Kidney epithelial cell (primary cell): ENCODE data around the gene TSPAN11. TPM values are rescaled to one million over a fixed set of nuclear protein-coding genes. Genes with fewer than 3 reads are reported as not detected.
"Not testable (repeated sequence)": the region's sequence is repeated elsewhere in the genome, so short reads cannot be mapped to it uniquely, and the experiment has no call there.

Source experiments
- DNase-seq: peaks from one replicate; pipeline ENCODE4 v3.0.0-alpha.2; 2010; ENCODE audit warnings: low read depth
- H3K27me3 ChIP-seq: 2 replicates; pipeline ENCODE4 v1.6.0; 2011; ENCODE audit warnings: low read length; ENCODE audit not compliant: control insufficient read depth, insufficient read depth
- H3K36me3 ChIP-seq: 2 replicates; pipeline ENCODE4 v1.5.1; 2011; ENCODE audit warnings: low read length; ENCODE audit not compliant: control insufficient read depth, insufficient read depth
- H3K4me3 ChIP-seq: 2 replicates; pipeline ENCODE4 v1.5.1; 2011; ENCODE audit warnings: low read depth, mild to moderate bottlenecking, control low read depth, low read length
- CTCF ChIP-seq: IDR thresholded peaks from 2 replicates; pipeline ENCODE4 v1.5.1; 2011; ENCODE audit warnings: mild to moderate bottlenecking, moderate library complexity, low read length, control low read depth, inconsistent platforms; ENCODE audit not compliant: insufficient read depth, poor library complexity, severe bottlenecking
- total RNA-seq: library from RNA; depleted of rRNA; stranded (reverse); fragments of >200 nt; gene quantifications from 2 replicates; pipeline ENCODE4 v1.2.3, GENCODE V29; 2015

TSPAN11 gene
- total RNA-seq, 1 donor from 2014 or later, result 5.2 TPM

GRCh38 chr12:30882706-30883105, 43.8 kb upstream of the TSPAN11 start:
- Histone ChIP-seq H3K27me3 (no peaks in the 10 kb centered on the region), H3K4me3 (no peak overlapping the region), H3K36me3 (no peaks in the 10 kb centered on the region)
- TF ChIP-seq CTCF, result no peak
- no peak for DNase-seq

- Histone ChIP-seq H3K27me3 (no peaks in the 10 kb centered on the region), H3K36me3 (no peaks in the 10 kb centered on the region), H3K4me3 (no peak overlapping the region)
- no peak for DNase-seq
- TF ChIP-seq CTCF, result no peak
These were observed 41.7 kb upstream of the TSPAN11 start for GRCh38 chr12:30884799-30885198.

- DNase-seq, result no peak
- Histone ChIP-seq H3K4me3 (no peak overlapping the region), H3K27me3 (no peaks in the 10 kb centered on the region), H3K36me3 (no peaks in the 10 kb centered on the region)
- no peak for TF ChIP-seq CTCF
These were observed 41.2 kb upstream of the TSPAN11 start for GRCh38 chr12:30885321-30885720.

GRCh38 chr12:30887226-30887625, 39.3 kb upstream of the TSPAN11 start:
- no peak for TF ChIP-seq CTCF
- no peak for DNase-seq
- H3K36me3 ChIP-seq, result no peaks in the 10 kb centered on the region
- no peak overlapping the region for H3K4me3 ChIP-seq
- no peaks in the 10 kb centered on the region for H3K27me3 ChIP-seq

GRCh38 chr12:30888241-30888640, 38.3 kb upstream of the TSPAN11 start:
- no peaks in the 10 kb centered on the region for H3K36me3 ChIP-seq
- no peak overlapping the region for H3K4me3 ChIP-seq
- no peaks in the 10 kb centered on the region for H3K27me3 ChIP-seq
- DNase-seq, result no peak
- TF ChIP-seq CTCF, result no peak

GRCh38 chr12:30894531-30894930, 32.0 kb upstream of the TSPAN11 start:
- H3K27me3 ChIP-seq, H3K4me3 ChIP-seq, H3K36me3 ChIP-seq, DNase-seq: not testable (repeated sequence)
